ENCODE measurements around the gene EYA2.

Gene EYA2

DNA sequence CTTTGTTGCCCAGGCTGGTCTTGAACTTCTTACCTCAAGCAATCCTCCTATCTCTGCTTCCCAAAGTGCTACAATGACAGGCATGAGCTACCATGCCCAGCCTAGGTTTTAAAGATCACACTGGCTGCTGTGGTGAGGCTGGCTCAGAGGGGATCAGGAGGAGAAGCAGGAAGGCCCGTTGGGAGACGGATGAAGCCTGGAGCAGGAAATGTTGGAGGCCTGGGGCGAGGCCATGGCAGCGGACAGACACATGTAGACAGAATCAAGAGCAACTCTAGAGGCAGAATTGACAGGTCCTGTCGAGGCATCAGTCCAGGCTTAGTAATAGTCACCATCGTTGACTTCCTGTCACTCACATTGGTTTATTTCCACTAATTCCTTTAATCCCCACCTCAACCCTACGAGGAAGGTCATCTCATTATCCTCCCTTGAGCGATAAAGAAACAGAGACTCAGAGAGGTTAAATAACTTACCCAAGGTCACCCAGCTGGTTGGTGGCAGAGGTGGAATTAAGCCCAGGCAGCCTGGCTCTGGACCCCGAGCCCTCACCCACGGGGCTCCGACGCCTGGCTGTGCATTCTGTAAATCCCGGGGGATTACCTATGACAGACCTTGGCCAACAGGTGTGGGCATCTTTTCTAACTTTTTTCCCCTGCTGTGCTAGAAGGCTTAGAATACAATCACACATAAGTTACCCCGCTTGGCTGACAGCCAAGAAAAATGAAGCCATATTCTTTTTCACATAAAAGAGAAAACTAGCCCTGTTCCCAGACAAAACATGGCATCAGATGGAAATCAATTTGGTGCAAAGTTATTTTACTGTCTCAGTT, 113.4 kb downstream of the EYA2 start:
- DNase-seq (ENCODE audit: low spot score in 2 of 2), result no peak
- Mint-ChIP-seq H3K4me1 (no peaks in the 10 kb centered on the region), H3K9me3 (peaks cover 2% of the 10 kb centered on the region), H3K4me3 (no peak overlapping the region), H3K27ac (no peak overlapping the region), H3K36me3 (no peaks in the 10 kb centered on the region)
- ATAC-seq, result no peak

DNA sequence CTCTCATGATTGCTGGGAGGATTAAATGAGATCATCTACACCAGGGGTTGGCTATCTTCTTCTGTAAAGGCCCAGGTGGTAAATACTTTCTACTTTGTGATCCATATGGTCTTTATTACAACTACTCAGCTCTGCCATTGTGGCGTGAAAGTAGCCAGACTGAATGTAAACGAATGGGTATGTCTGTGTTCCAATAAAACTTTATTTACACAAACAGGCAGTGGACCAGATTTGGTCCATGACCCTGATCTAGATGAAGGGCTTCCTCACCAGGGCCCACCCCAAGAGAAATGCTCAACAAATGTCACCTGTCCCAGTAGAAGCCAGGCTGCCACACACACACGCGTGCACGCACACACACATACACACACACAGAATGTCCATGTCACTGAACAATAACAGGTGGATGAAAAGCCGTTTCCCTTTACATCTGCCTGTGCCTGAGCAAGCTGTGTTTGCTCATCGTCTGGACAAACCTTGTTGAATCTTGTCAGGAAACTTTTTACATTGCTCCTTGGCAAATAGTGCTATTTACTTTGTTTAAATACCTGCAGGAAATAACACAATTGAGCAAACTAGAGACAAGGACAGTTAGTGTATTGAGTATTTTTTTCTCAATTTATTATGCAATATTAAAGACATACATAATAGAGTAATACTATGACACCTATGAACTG, 114.3 kb downstream of the EYA2 start:
- DNase-seq (ENCODE audit: low spot score in 2 of 2) (no peak), ATAC-seq (no peak)
- Mint-ChIP-seq H3K4me1 (no peaks in the 10 kb centered on the region), H3K9me3 (no peaks in the 10 kb centered on the region), H3K4me3 (no peak overlapping the region), H3K27ac (no peak overlapping the region), H3K36me3 (no peaks in the 10 kb centered on the region)

DNA sequence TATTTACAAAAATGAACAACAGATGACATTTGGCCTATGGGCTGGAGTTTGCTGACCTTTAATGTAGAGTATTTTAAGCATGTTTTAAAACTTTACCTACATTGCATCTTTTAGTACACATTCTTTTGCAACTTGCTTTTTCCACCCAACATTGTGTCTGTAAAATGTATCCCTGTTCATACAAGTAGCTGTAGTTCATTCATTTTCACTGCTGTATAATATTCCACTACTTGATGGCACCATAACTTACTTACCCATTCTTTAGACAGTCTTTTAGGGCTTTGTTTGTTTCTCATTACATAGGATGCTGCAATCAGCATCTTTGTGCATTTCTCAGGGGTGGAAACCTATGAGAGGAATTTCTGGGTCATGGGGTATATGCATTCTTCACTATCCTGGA, 115.1 kb downstream of the EYA2 start:
- ATAC-seq (no peak), DNase-seq (ENCODE audit: low spot score in 2 of 2) (no peak)
- Mint-ChIP-seq H3K4me3 (no peak overlapping the region), H3K36me3 (no peaks in the 10 kb centered on the region), H3K9me3 (no peaks in the 10 kb centered on the region), H3K4me1 (no peaks in the 10 kb centered on the region), H3K27ac (no peak overlapping the region)

DNA sequence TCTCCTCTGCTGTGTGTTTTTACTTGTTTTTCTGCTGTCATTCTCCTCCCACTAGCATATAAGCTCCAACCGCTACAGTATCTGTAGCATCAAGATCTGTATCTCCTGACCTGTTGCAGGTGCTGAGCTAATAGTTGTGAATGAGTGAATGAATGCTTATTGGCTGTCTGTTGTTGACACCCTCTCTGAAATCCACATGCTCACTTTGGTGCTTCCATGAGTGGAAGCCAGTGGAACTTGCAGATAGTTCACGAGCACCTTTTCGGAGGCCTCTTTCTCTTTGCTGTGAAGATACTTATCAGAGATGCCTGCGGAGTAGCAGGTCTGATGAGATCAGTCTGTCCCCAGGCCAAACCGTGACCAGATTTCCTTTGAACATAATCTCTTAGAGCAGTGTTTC, 117.3 kb downstream of the EYA2 start:
- ATAC-seq (no peak), DNase-seq (ENCODE audit: low spot score in 2 of 2) (no peak)
- Mint-ChIP-seq H3K27ac (no peak overlapping the region), H3K4me3 (no peak overlapping the region), H3K4me1 (no peaks in the 10 kb centered on the region), H3K36me3 (no peaks in the 10 kb centered on the region), H3K9me3 (no peaks in the 10 kb centered on the region)

DNA sequence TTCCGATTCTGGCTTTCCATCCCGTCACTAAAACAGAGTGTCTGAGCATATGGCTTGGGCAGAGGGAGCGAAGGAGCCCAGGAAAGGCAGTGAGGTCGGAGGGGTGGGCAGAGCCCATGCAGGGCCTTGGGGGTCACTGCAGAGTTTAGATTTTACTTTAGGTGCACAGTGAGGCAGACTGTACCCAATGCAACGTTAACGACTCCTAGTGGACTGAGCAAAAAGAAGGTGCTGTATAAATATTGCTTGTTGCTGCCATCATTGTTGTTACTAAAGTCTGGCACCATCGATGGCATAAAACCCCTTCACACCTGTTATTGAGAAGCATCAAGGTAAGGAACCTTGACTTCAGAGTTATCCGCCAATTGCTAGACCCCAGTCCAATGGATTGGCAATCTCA, 119.0 kb downstream of the EYA2 start:
- Mint-ChIP-seq H3K27ac (no peak overlapping the region), H3K4me1 (no peaks in the 10 kb centered on the region), H3K36me3 (no peaks in the 10 kb centered on the region), H3K9me3 (no peaks in the 10 kb centered on the region), H3K4me3 (no peak overlapping the region)
- DNase-seq (ENCODE audit: low spot score in 2 of 2), result no peak
- no peak for ATAC-seq

DNA sequence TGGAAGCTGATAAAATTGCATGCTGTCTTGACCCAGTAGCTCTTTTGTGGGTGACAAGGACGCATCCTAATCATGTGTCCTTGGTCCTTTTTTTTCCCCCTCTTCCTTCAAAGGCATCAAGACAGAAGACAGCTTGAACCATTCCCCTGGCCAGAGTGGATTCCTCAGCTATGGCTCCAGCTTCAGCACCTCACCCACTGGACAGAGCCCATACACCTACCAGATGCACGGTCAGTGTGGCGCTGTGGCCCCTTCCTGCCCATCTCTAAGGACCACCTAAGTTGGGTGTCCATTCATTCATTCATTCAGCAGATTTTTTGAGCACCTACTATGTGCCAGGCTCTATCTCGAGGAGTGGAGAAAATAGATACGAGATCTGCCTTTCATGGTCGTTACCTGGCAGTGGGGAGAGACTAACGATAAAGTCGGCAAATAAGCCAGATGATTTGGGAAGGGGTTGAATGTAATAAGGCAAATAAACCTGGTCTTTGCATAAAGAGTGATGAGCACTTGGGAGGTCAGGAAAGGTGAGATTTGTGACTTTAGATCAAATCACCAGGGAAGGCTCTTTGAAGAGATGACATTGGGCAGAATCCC, 121.5 kb downstream of the EYA2 start:
- no peaks in the 10 kb centered on the region for H3K36me3 Mint-ChIP-seq
- H3K9me3 Mint-ChIP-seq, result no peaks in the 10 kb centered on the region
- no peaks in the 10 kb centered on the region for H3K4me1 Mint-ChIP-seq
- ATAC-seq (no peak), DNase-seq (ENCODE audit: low spot score in 2 of 2) (no peak)
- H3K4me3 Mint-ChIP-seq, result no peak overlapping the region
- no peak overlapping the region for H3K27ac Mint-ChIP-seq

DNA sequence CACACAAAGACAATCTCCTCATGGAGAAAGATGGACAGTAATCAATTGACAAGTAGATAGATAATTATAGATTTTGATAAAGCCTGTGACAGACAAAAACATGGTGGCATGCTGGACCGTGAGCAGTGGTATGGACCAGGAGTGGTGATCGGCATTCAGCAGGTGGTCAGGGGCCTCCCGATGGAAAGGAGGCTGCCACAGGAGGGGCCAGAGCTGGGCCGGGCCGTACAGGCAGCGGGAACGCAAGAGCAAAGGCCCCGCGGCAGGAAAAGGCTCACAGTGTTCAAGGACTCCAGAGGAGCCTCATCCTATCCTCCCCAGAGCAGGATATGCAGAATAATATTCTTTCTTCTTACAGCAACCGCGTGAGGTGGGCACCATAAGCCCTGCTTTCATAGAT, 123.7 kb downstream of the EYA2 start:
- Mint-ChIP-seq H3K27ac (no peak overlapping the region), H3K4me3 (no peak overlapping the region), H3K36me3 (no peaks in the 10 kb centered on the region), H3K4me1 (no peaks in the 10 kb centered on the region), H3K9me3 (no peaks in the 10 kb centered on the region)
- no peak for DNase-seq (ENCODE audit: low spot score in 2 of 2)
- no peak for ATAC-seq

DNA sequence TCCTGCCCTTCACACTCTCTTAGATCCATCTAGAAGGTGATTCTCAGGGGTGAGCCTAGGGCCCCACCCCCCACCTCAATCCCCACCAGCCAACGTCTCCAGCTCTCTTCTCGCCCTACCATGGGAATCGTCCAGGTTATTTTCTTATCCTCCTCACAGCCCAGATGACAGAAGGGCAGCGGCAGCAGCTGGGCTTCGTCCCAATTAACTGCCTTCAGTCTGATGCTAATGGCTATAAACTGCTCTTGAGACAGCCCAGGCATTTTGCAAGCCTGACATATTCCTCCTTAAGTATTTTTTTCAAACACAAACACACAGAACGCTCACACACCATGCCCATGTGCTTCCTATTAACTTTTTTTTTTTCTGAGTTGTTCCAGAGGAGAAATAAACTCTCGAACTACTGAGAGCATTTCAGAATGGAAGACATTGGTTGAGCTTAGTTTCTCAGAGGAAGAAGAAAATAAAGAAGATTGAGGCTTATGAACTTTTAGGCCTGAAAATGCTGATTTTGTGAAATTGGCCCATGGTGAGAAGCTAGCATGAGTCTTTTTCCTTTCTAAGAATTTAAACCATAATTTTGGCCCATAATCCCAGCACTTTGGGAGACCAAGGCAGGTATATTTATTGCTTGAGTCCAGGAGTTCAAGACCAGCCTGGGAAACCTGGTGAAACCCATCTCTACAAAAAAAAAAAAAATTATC, 124.6 kb downstream of the EYA2 start:
- no peak overlapping the region for H3K27ac Mint-ChIP-seq
- no peak for ATAC-seq
- no peaks in the 10 kb centered on the region for H3K4me1 Mint-ChIP-seq
- DNase-seq (ENCODE audit: low spot score in 2 of 2), result no peak
- H3K36me3 Mint-ChIP-seq, result no peaks in the 10 kb centered on the region
- H3K4me3 Mint-ChIP-seq, result no peak overlapping the region
- H3K9me3 Mint-ChIP-seq, result no peaks in the 10 kb centered on the region

DNA sequence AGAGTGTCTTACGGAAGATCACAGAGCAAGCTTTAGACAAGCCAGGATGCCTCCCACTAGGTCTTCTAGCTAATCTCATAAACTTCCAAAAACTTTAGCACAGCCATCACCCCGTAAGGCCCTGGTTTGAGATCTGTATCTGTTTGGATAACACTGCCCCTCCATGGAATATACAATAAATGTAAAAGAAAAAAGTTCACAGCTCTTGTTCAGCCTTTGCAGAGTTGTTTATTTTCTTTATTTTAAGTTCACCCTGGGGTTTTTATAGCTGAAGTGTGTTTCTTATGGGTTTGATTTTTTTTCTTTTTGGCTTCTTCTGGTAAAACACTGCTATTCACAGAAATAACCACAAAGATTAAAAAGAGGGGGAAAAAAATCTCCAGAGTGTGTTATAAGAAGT, 125.6 kb downstream of the EYA2 start:
- no peaks in the 10 kb centered on the region for H3K9me3 Mint-ChIP-seq
- no peak overlapping the region for H3K4me3 Mint-ChIP-seq
- DNase-seq (ENCODE audit: low spot score in 2 of 2) (no peak), ATAC-seq (no peak)
- no peak overlapping the region for H3K27ac Mint-ChIP-seq
- no peaks in the 10 kb centered on the region for H3K4me1 Mint-ChIP-seq
- H3K36me3 Mint-ChIP-seq, result no peaks in the 10 kb centered on the region

DNA sequence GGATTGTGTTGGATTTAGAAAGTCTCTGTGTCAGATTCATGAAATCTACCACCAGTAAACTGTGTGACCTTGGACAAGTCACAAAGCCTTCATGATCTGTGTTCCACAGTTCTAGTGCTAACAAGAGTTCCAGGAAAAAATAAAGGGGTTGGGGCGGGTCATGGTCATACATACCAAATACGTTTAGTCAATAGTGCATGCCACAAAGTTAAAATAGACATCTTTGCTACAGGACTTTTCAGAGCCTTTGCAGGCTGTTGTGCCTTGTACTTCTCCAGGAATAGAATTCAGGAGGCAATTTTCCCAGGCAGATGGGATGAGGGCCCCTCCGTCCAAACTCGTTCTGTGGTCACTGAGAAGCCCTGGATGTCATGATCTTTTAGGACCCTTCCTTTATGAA, 127.2 kb downstream of the EYA2 start:
- ATAC-seq (no peak), DNase-seq (ENCODE audit: low spot score in 2 of 2) (no peak)
- Mint-ChIP-seq H3K4me3 (no peak overlapping the region), H3K36me3 (no peaks in the 10 kb centered on the region), H3K27ac (no peak overlapping the region), H3K9me3 (no peaks in the 10 kb centered on the region), H3K4me1 (no peaks in the 10 kb centered on the region)

DNA sequence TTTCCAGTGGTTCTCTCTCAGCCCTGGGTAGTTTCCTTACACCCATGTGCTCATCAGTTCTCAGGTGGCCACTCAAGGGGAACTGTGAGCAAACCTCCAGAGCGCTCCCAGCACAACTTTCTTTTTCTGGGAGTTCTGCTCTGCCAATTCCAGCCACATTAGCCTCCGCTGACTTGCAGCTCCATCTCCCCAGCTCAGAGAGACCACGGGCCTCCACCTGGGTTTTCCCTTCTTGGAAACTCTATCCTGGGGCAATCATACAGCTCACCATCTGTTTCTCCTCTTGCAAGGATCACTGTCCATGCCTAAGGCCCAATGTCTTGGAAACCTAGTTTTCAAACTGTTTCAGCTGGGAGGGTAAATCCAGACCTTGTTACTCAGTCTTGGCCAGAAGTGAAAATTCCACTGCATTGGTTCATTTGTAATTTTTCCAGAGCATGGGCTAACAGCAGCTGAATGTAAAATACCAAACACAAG, 129.9 kb downstream of the EYA2 start:
- DNase-seq (ENCODE audit: low spot score in 2 of 2) (no peak), ATAC-seq (no peak)
- no peak overlapping the region for H3K27ac Mint-ChIP-seq
- H3K9me3 Mint-ChIP-seq, result no peaks in the 10 kb centered on the region
- no peaks in the 10 kb centered on the region for H3K4me1 Mint-ChIP-seq
- no peak overlapping the region for H3K4me3 Mint-ChIP-seq
- no peaks in the 10 kb centered on the region for H3K36me3 Mint-ChIP-seq

DNA sequence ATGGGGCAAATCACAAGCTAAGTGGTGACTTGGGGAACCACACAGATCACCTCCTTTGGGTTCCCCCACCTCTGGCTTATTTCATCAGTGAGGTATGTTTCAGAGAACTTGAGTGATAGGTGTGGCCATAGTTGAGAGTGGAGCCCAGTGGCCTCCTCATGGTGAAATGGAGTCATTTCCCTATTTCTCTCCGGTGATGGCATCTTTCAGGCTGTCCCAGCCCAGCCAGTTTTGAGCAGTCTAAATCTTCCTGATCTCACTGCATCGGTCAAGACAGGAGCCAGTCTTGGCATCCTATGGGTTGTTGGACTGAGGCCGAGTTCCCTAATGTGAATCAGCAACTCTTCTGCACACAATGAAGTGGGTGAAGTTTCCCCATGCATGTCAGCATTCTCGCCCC, 132.4 kb downstream of the EYA2 start:
- Mint-ChIP-seq H3K4me1 (no peaks in the 10 kb centered on the region), H3K27ac (no peak overlapping the region), H3K9me3 (no peaks in the 10 kb centered on the region), H3K36me3 (no peaks in the 10 kb centered on the region), H3K4me3 (no peak overlapping the region)
- ATAC-seq, result peak; percentile 40
- DNase-seq (ENCODE audit: low spot score in 2 of 2), result no peak

DNA sequence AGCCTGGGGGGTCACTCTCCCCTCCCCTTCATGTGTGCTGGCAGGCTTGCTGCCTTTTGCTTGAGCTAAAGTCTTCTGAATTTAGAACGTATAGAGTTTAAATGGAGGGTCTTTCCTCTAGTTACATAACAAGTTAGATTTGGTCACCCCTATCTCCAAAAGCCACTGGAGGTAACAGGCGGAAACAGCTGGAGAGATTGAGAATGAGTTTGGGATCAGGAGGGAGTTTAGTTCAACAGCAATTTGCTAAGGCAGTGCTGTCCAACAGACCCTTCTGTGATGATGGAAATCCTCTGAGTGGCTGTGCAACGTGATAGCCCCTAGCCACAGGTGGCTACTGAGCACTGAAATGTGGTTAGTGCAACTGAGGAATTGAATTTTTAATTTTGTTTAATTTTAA, 132.8 kb downstream of the EYA2 start:
- Mint-ChIP-seq H3K27ac (no peak overlapping the region), H3K9me3 (no peaks in the 10 kb centered on the region), H3K4me3 (no peak overlapping the region), H3K36me3 (no peaks in the 10 kb centered on the region), H3K4me1 (no peaks in the 10 kb centered on the region)
- DNase-seq (ENCODE audit: low spot score in 2 of 2), result no peak
- no peak for ATAC-seq

DNA sequence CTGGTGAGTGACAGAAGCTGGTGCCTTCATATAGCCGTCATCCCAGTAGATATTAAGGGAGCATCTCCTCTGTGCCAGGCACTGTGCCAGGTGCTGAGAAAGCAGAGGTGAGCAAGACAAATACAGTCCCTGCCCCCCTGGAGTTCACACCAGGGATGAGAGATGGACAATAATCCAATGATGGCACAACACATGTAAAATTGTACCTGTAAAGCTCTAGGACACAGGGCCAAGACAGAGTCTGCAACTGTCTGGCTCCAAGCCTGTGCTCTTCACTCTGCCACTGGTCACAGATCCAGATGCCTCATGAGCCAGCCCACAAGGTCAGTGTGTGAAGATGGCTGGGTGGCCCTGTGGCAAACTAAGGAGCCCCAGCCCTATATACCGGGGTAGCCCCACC, 133.8 kb downstream of the EYA2 start:
- Mint-ChIP-seq H3K27ac (no peak overlapping the region), H3K36me3 (no peaks in the 10 kb centered on the region), H3K4me3 (no peak overlapping the region), H3K9me3 (no peaks in the 10 kb centered on the region), H3K4me1 (no peaks in the 10 kb centered on the region)
- ATAC-seq (no peak), DNase-seq (ENCODE audit: low spot score in 2 of 2) (no peak)

DNA sequence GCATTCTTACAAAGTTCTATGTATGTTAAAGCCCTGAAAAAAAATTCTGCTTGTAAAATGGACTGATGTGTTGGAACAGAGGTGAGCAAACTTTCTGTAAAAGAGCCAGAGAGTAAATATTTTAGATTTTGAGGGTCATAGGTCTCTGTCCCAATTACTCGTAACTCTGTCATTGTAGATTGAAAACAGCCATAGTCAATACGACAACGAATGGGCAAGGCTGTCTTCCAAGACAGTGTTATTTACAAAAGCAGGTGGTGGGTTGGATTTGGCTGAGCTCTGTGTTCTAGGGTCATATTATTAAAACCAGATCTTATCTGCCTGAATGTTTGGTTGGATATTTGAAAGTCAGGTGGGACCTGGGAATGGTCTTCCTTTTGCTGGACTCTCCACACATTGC, 135.2 kb downstream of the EYA2 start:
- no peak overlapping the region for H3K4me3 Mint-ChIP-seq
- ATAC-seq, result no peak

More for the DNA sequence above, 135.2 kb downstream of the EYA2 start:
- H3K27ac Mint-ChIP-seq, result no peak overlapping the region
- H3K36me3 Mint-ChIP-seq, result no peaks in the 10 kb centered on the region
- H3K9me3 Mint-ChIP-seq, result no peaks in the 10 kb centered on the region
- no peak for DNase-seq (ENCODE audit: low spot score in 2 of 2)
- no peaks in the 10 kb centered on the region for H3K4me1 Mint-ChIP-seq
